Ishikawa (cell line): ENCODE data around the gene PREP.

Source experiments
- CREB1 ChIP-seq: IDR thresholded peaks from 2 replicates; pipeline ENCODE4 v1.6.1; 2012; ENCODE audit warnings: low read depth
- FOXM1 ChIP-seq: IDR thresholded peaks from 2 replicates; pipeline ENCODE4 v1.6.1; 2012; ENCODE audit warnings: low read depth, borderline replicate concordance
- NFIC ChIP-seq: IDR thresholded peaks from 2 replicates; pipeline ENCODE4 v1.6.1; 2012
- REST ChIP-seq: IDR thresholded peaks from 2 replicates; pipeline ENCODE4 v1.6.1; 2012; ENCODE audit warnings: low read depth, mild to moderate bottlenecking
- TAF1 ChIP-seq: IDR thresholded peaks from 2 replicates; pipeline ENCODE4 v1.6.1; 2012; ENCODE audit warnings: low read depth, mild to moderate bottlenecking
- TEAD4 ChIP-seq: IDR thresholded peaks from 2 replicates; pipeline ENCODE4 v1.6.1; 2012

GRCh38 chr6:105380634-105381033 lies 22.2 kb downstream of the PREP start:
- TF ChIP-seq TEAD4: no peak
- TF ChIP-seq TAF1: no peak
- TF ChIP-seq REST: no peak
- no peak for TF ChIP-seq CREB1
- no peak for TF ChIP-seq NFIC
- no peak for TF ChIP-seq FOXM1
